WTC11 (cell line): ENCODE results near the gene COMTD1. TPM values are rescaled to one million over a fixed set of nuclear protein-coding genes. Genes with fewer than 3 reads are reported as not detected.
A peak's percentile ranks its signal among the peaks of the same experiment; 100 is the strongest.

Experiments used
- ATAC-seq: fragments of 200-7000 bp; cut with Tn5 transposase; 2 replicates; pipeline ENCODE4 v1.10.0; 2021; ENCODE audit warnings: mild to moderate bottlenecking, moderate library complexity
- CTCF ChIA-PET: fragments of 300-600 bp; sonication (Branson Sonifier 250); formaldehyde crosslinking; loops from one replicate; lab custom pipeline; 2021; ENCODE audit warnings: antibody characterized with exemption; lab: Charles Lee
- POLR2A ChIA-PET: fragments of 350-600 bp; sonication (Branson Sonifier 250); formaldehyde crosslinking; loops from one replicate; lab custom pipeline; 2021; ENCODE audit warnings: antibody characterized with exemption; lab: Charles Lee
- DNase-seq: peaks from one replicate; pipeline ENCODE4 v3.0.0; 2021; ENCODE audit warnings: low spot score
- H3K27ac Mint-ChIP-seq: 2 replicates; pipeline ENCODE4 v1.8.0; 2021; ENCODE audit warnings: mixed read lengths
- H3K27me3 Mint-ChIP-seq: 2 replicates; pipeline ENCODE4 v1.8.0; 2021; ENCODE audit warnings: low read depth, mild to moderate bottlenecking, moderate library complexity, mixed read lengths
- H3K36me3 Mint-ChIP-seq: 2 replicates; pipeline ENCODE4 v1.8.0; 2021; ENCODE audit warnings: mixed read lengths
- H3K4me1 Mint-ChIP-seq: 2 replicates; pipeline ENCODE4 v1.8.0; 2022; ENCODE audit warnings: mixed read lengths
- H3K4me3 Mint-ChIP-seq: 2 replicates; pipeline ENCODE4 v1.8.0; 2021; ENCODE audit warnings: mild to moderate bottlenecking, moderate library complexity, mixed read lengths
- H3K9me3 Mint-ChIP-seq: 2 replicates; pipeline ENCODE4 v1.8.0; 2021; ENCODE audit warnings: mixed read lengths
- E2F5 ChIP-seq: sonication (generic); formaldehyde crosslinking; IDR thresholded peaks from 2 replicates; pipeline ENCODE4 v1.8.1; 2022; ENCODE audit warnings: mild to moderate bottlenecking, moderate library complexity, missing genetic modification reagents
- ERG ChIP-seq: fragments of 250-450 bp; sonication (Bioruptor Pico); IDR thresholded peaks from 2 replicates; pipeline ENCODE4 v1.8.0; 2021; ENCODE audit warnings: mild to moderate bottlenecking
- FOXK1 ChIP-seq: sonication (generic); formaldehyde crosslinking; IDR thresholded peaks from 2 replicates; pipeline ENCODE4 v1.8.0; 2022; ENCODE audit warnings: mild to moderate bottlenecking, moderate library complexity, missing genetic modification reagents
- GABPB1 ChIP-seq: sonication (generic); formaldehyde crosslinking; IDR thresholded peaks from 2 replicates; pipeline ENCODE4 v1.8.1; 2023; ENCODE audit warnings: mild to moderate bottlenecking, missing genetic modification reagents
- GTF2I ChIP-seq: fragments of 250-450 bp; sonication (Bioruptor Pico); conservative IDR thresholded peaks from 2 replicates; pipeline ENCODE4 v1.4.0; 2021; ENCODE audit warnings: mild to moderate bottlenecking
- IRF1 ChIP-seq: sonication (generic); formaldehyde crosslinking; IDR thresholded peaks from 2 replicates; pipeline ENCODE4 v1.8.0; 2023; ENCODE audit warnings: missing genetic modification reagents
- NFYB ChIP-seq: sonication (generic); formaldehyde crosslinking; conservative IDR thresholded peaks from 2 replicates; pipeline ENCODE4 v1.8.0; 2022; ENCODE audit warnings: low read depth, missing genetic modification reagents
- NR2C2 ChIP-seq: sonication (generic); formaldehyde crosslinking; IDR thresholded peaks from 2 replicates; pipeline ENCODE4 v1.8.0; 2022; ENCODE audit warnings: mild to moderate bottlenecking, missing genetic modification reagents
- SP1 ChIP-seq: sonication (generic); formaldehyde crosslinking; conservative IDR thresholded peaks from 2 replicates; pipeline ENCODE4 v1.8.1; 2022; ENCODE audit warnings: missing genetic modification reagents
- TCF7 ChIP-seq: sonication (generic); formaldehyde crosslinking; IDR thresholded peaks from 2 replicates; pipeline ENCODE4 v1.8.0; 2022; ENCODE audit warnings: mild to moderate bottlenecking, low read depth, missing genetic modification reagents, moderate library complexity
- TEAD4 ChIP-seq: sonication (generic); formaldehyde crosslinking; IDR thresholded peaks from 2 replicates; pipeline ENCODE4 v1.8.0; 2022; ENCODE audit warnings: mild to moderate bottlenecking, missing genetic modification reagents
- ZBTB43 ChIP-seq: sonication (generic); formaldehyde crosslinking; IDR thresholded peaks from 2 replicates; pipeline ENCODE4 v1.8.1; 2023; ENCODE audit warnings: mild to moderate bottlenecking, missing genetic modification reagents
- ZMAT4 ChIP-seq: fragments of 250-450 bp; sonication (Bioruptor Pico); IDR thresholded peaks from 2 replicates; pipeline ENCODE4 v1.9.0; 2021; ENCODE audit warnings: mild to moderate bottlenecking
- ZNF121 ChIP-seq: sonication (generic); formaldehyde crosslinking; IDR thresholded peaks from 2 replicates; pipeline ENCODE4 v1.8.0; 2023; ENCODE audit warnings: missing genetic modification reagents
- ZNF317 ChIP-seq: sonication (generic); formaldehyde crosslinking; IDR thresholded peaks from 2 replicates; pipeline ENCODE4 v1.8.1; 2023; ENCODE audit warnings: low read depth, mild to moderate bottlenecking, moderate library complexity, missing genetic modification reagents, borderline replicate concordance
- ZNF416 ChIP-seq: fragments of 250-450 bp; sonication (Bioruptor Pico); IDR thresholded peaks from 2 replicates; pipeline ENCODE4 v1.9.0; 2021; ENCODE audit warnings: mild to moderate bottlenecking, inconsistent platforms
- ZNF425 ChIP-seq: fragments of 250-450 bp; sonication (Bioruptor Pico); conservative IDR thresholded peaks from 2 replicates; pipeline ENCODE4 v1.9.0; 2021; ENCODE audit warnings: mild to moderate bottlenecking
- total RNA-seq: library from RNA; stranded (reverse); gene quantifications from 3 replicates; pipeline ENCODE4 v1.2.3, GENCODE V29; 2021

COMTD1 gene
- total RNA-seq, 1 experiment from 2014 or later: 47.8 TPM

- Mint-ChIP-seq H3K4me1 (peaks cover 33% of the 10 kb centered on the region), H3K27ac (peak overlapping the region; percentile 97), H3K9me3 (no peaks in the 10 kb centered on the region), H3K4me3 (no peak overlapping the region), H3K27me3 (no peaks in the 10 kb centered on the region), H3K36me3 (peaks cover 7% of the 10 kb centered on the region; the same call in 1 of the 2 replicates)
- no peak for TF ChIP-seq TEAD4 (CRISPR knock-in tag)
- no peak for TF ChIP-seq ZBTB43 (CRISPR knock-in tag)
- TF ChIP-seq ZNF121 (CRISPR knock-in tag): no peak
- TF ChIP-seq ZNF425: no peak
- TF ChIP-seq SP1 (CRISPR knock-in tag): no peak
- TF ChIP-seq ZNF317 (CRISPR knock-in tag): no peak
- TF ChIP-seq IRF1: no peak
- no peak for TF ChIP-seq GTF2I (CRISPR knock-in tag)
- TF ChIP-seq ZMAT4 (CRISPR knock-in tag): no peak
- no peak for TF ChIP-seq NR2C2
- TF ChIP-seq FOXK1: no peak
- TF ChIP-seq NFYB (CRISPR knock-in tag): no peak
- no peak for TF ChIP-seq TCF7 (CRISPR knock-in tag)
- no peak for TF ChIP-seq E2F5
- no peak for TF ChIP-seq ERG (CRISPR knock-in tag)
- TF ChIP-seq ZNF416 (CRISPR knock-in tag): no peak
- TF ChIP-seq GABPB1: no peak
- ChIA-PET CTCF (interaction anchor here (0.7 to 5.5 kb wide), 7 partner anchors 12 to 995 kb away, joined by 3 to 145 read pairs (median 36); partner anchors contain the start of genes COMTD1 and VDAC2), POLR2A (interaction anchor here (1.0 kb wide), 1 partner anchor 40 kb away, joined by 3 read pairs; no protein-coding TSS in a partner anchor)
- DNase-seq (no peak), ATAC-seq (no peak)
These were observed 49.4 kb downstream of the COMTD1 start for GRCh38 chr10:75186310-75186709.

Other genes with a start within 250 kb of the COMTD1 start
- gene SAMD8, start 124.3 kb downstream of the COMTD1 start, total RNA-seq: 20.9 to 23.0 TPM (median 21.7 TPM) in 3 replicates
- 283 to 284 TPM (median 283 TPM) in 3 replicates for gene VDAC2, start 25.2 kb downstream of the COMTD1 start, total RNA-seq
- 0.25 to 0.39 TPM (median 0.34 TPM) in 3 replicates for gene ZNF503, start 165.8 kb upstream of the COMTD1 start, total RNA-seq
- 0.48 to 0.92 TPM (median 0.78 TPM) in 3 replicates for gene LRMDA, start 195.7 kb upstream of the COMTD1 start, total RNA-seq